ENCODE data around the gene EME1.

DNA sequence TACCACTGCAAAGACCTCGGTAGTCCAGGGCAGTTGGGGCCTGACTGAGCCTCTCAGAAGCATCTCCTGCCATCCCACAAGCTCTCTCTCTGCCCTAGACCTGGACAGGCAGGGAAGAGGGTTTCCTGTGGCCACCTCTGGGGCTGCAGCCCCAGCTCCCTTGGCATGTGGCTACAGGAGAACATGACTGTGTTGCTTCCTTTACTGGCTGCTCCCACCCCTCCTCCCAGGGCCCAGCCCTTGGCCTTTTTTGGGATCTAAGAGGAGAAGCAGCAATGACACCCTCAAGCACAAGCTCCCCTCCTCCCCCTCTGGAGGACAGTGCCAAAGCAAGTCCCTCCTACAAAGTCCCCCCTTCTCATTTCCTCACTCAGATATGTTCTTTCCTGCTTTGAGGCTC is 5.6 kb upstream of the EME1 start:
- TF ChIP-seq POLR2A (IDR thresholded peaks at IDR 0.05; ENCODE audit: low read depth, low read length) (no peak), TAF1 (IDR thresholded peaks at IDR 0.05; ENCODE audit: borderline replicate concordance, low read depth, low read length) (no peak), POLR2AphosphoS5 (IDR thresholded peaks at IDR 0.05; ENCODE audit: low read depth, low read length) (no peak)

All from GM12892 (cell line).